Fibroblast of mammary gland (primary cell): Measurements from ENCODE around the gene DHX29.

Experiments
- DNase-seq: peaks from one replicate; pipeline ENCODE4 v3.0.0-alpha.2; 2010; ENCODE audit warnings: low read depth
- H3K4me3 ChIP-seq: 2 replicates; pipeline ENCODE4 v1.5.1; 2011; ENCODE audit warnings: low read depth, mild to moderate bottlenecking, low read length, moderate library complexity; ENCODE audit not compliant: control insufficient read depth
- TF ChIP-seq, protein P1 (sequence below): conservative IDR thresholded peaks from 2 replicates; pipeline ENCODE4 v1.5.1; 2011; ENCODE audit warnings: low read depth, low read length, inconsistent platforms; ENCODE audit not compliant: control insufficient read depth, insufficient read depth

Gene DHX29, protein sequence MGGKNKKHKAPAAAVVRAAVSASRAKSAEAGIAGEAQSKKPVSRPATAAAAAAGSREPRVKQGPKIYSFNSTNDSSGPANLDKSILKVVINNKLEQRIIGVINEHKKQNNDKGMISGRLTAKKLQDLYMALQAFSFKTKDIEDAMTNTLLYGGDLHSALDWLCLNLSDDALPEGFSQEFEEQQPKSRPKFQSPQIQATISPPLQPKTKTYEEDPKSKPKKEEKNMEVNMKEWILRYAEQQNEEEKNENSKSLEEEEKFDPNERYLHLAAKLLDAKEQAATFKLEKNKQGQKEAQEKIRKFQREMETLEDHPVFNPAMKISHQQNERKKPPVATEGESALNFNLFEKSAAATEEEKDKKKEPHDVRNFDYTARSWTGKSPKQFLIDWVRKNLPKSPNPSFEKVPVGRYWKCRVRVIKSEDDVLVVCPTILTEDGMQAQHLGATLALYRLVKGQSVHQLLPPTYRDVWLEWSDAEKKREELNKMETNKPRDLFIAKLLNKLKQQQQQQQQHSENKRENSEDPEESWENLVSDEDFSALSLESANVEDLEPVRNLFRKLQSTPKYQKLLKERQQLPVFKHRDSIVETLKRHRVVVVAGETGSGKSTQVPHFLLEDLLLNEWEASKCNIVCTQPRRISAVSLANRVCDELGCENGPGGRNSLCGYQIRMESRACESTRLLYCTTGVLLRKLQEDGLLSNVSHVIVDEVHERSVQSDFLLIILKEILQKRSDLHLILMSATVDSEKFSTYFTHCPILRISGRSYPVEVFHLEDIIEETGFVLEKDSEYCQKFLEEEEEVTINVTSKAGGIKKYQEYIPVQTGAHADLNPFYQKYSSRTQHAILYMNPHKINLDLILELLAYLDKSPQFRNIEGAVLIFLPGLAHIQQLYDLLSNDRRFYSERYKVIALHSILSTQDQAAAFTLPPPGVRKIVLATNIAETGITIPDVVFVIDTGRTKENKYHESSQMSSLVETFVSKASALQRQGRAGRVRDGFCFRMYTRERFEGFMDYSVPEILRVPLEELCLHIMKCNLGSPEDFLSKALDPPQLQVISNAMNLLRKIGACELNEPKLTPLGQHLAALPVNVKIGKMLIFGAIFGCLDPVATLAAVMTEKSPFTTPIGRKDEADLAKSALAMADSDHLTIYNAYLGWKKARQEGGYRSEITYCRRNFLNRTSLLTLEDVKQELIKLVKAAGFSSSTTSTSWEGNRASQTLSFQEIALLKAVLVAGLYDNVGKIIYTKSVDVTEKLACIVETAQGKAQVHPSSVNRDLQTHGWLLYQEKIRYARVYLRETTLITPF (N-terminal part only)

GRCh38 chr5:55307383-55308253 is at the start of gene DHX29, which contains the start of gene MTREX:
Gene DHX29, minus strand, starts transcription at chr5:55307694. Its CDS starts 121 bp downstream, at chr5:55307573.
Gene MTREX, plus strand, starts transcription at chr5:55307989. Its CDS starts 25 bp downstream, at chr5:55308014.
- TF ChIP-seq, protein P1, sequence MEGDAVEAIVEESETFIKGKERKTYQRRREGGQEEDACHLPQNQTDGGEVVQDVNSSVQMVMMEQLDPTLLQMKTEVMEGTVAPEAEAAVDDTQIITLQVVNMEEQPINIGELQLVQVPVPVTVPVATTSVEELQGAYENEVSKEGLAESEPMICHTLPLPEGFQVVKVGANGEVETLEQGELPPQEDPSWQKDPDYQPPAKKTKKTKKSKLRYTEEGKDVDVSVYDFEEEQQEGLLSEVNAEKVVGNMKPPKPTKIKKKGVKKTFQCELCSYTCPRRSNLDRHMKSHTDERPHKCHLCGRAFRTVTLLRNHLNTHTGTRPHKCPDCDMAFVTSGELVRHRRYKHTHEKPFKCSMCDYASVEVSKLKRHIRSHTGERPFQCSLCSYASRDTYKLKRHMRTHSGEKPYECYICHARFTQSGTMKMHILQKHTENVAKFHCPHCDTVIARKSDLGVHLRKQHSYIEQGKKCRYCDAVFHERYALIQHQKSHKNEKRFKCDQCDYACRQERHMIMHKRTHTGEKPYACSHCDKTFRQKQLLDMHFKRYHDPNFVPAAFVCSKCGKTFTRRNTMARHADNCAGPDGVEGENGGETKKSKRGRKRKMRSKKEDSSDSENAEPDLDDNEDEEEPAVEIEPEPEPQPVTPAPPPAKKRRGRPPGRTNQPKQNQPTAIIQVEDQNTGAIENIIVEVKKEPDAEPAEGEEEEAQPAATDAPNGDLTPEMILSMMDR: no peak

DNA sequence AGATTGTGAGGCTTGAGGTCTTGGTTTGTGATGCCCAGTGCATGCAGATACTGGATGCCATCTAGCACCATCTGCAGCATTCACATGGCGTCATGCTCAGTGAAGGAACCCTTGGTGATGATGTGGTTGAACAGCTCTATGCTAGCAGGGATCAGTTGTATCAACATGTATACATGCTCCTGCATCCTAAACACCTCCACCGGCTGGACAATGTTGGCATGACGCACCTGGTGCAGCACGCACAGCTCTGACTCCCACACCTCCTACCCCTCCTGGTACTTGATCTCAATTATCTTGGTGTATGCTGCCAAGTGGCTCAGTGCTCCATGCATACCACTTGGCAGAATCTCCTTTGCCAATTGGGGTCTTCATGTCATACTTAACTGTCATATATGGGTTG is 49.4 kb upstream of the DHX29 start:
- H3K4me3 ChIP-seq: no peak overlapping the region
- no peak for DNase-seq
- TF ChIP-seq, protein P1: no peak

More at GRCh38 chr5:55307383-55308253, at the start of gene DHX29, which contains the start of gene MTREX:
- peak; percentile 89 for DNase-seq
- peak within 1 kb of the TSS; percentile 96 for H3K4me3 ChIP-seq

- TF ChIP-seq, protein P1: no peak
- H3K4me3 ChIP-seq: no peak overlapping the region
Measured at GRCh38 chr5:55350754-55351153, 43.3 kb upstream of the DHX29 start.

GRCh38 chr5:55347786-55348185 is 40.3 kb upstream of the DHX29 start:
- TF ChIP-seq, protein P1: no peak
- peak; percentile 48 for DNase-seq
- no peak overlapping the region for H3K4me3 ChIP-seq

More at GRCh38 chr5:55350754-55351153, 43.3 kb upstream of the DHX29 start:
- DNase-seq: no peak

- TF ChIP-seq, protein P1: no peak
- no peak for DNase-seq
- H3K4me3 ChIP-seq: no peak overlapping the region
Measured at GRCh38 chr5:55345327-55345726, 37.8 kb upstream of the DHX29 start.
